Adrenal gland (tissue), 5 donors: ENCODE results near the gene TRIAP1.

Experiments
- CTCF ChIP-seq, 6 experiments: fragments of 450-650 bp in 4 of 6; fragments of 200-600 bp in 2 of 6; sonication (generic) in 1 of 6; IDR thresholded peaks; 1 replicate in 5 of 6; 2 replicates in 1 of 6; pipeline versions ENCODE4 v1.5.1 to v1.8.0; 2016 to 2021; ENCODE audit warnings: antibody characterized with exemption in 6 of 6, mild to moderate bottlenecking in 2 of 6, moderate library complexity in 1 of 6
- POLR2A ChIP-seq, 2 donors: fragments of 450-650 bp; IDR thresholded peaks; one replicate each; pipeline ENCODE4 v1.6.1; 2017; ENCODE audit warnings: antibody characterized with exemption in 2 of 2, mild to moderate bottlenecking in 2 of 2, moderate library complexity in 1 of 2
- donor health status: DM: no; HTN: no; CAD: no.

- TF ChIP-seq POLR2A (IDR thresholded peaks at IDR 0.05) (peak in 1 of 2 donors; percentile 58), CTCF (IDR thresholded peaks at IDR 0.05) (peak in 2 of 6 experiments; percentile 2 to 10)
Observed at GRCh38 chr12:120437735-120438494, 8.3 kb downstream of the TRIAP1 start, which contains the start of gene COX6A1.
